Measurements from ENCODE around the gene TMSB4X.
"Not testable (repeated sequence)": the region's sequence is repeated elsewhere in the genome, so short reads cannot be mapped to it uniquely, and the experiment has no call there.

- peak; percentile 51 for TF ChIP-seq POLR2AphosphoS5 (IDR thresholded peaks at IDR 0.05; ENCODE audit: low read depth)
- not testable (repeated sequence) for TF ChIP-seq CTCF (IDR thresholded peaks at IDR 0.05; ENCODE audit: insufficient read depth, low read length); GABPA (IDR thresholded peaks at IDR 0.05; ENCODE audit: low read depth); SPI1 (IDR thresholded peaks at IDR 0.05; ENCODE audit: borderline replicate concordance, low read depth)
Observed at GRCh38 chrX:12976819-12977732, 2.2 kb downstream of the TMSB4X start.
